T-cell (primary cell): Measurements from ENCODE around the gene CDC45. TPM values are rescaled to one million over a fixed set of nuclear protein-coding genes. Genes with fewer than 3 reads are reported as not detected.

ENCODE experiments used
- ATAC-seq, 4 experiments: fragments of 200-7000 bp in 3 of 4; fragments of 150-1000 bp in 1 of 4; cut with Tn5 transposase; replicated peaks in 1 of 4; 1 replicate in 3 of 4; 2 replicates in 1 of 4; pipeline ENCODE4 v1.10.0; 2021; ENCODE audit warnings: moderate library complexity in 3 of 4, mild to moderate bottlenecking in 2 of 4, moderate number of reproducible peaks in 1 of 4
- CTCF ChIA-PET, 2 donors: fragments of 300-600 bp; sonication (Branson Sonifier 250); formaldehyde crosslinking; loops; one replicate each; lab custom pipeline; 2022; ENCODE audit warnings: antibody characterized with exemption in 2 of 2; lab: Charles Lee
- POLR2A ChIA-PET, 2 donors: fragments of 300-600 bp; sonication (Branson Sonifier 250); formaldehyde crosslinking; loops; one replicate each; lab custom pipeline; 2022; ENCODE audit warnings: antibody characterized with exemption in 2 of 2; lab: Charles Lee
- DNase-seq, 35 experiments: peaks; one replicate each; pipeline versions ENCODE4 v3.0.0 to v3.0.0-alpha.2; 2013 to 2023
- H3K27ac ChIP-seq: one replicate; pipeline ENCODE4 v1.5.1; 2013; ENCODE audit warnings: low read length
- H3K27me3 ChIP-seq, 2 experiments: replicated peaks in 1 of 2; 1 replicate in 1 of 2; 2 replicates in 1 of 2; pipeline versions ENCODE4 v1.6.1 to v1.7.0; 2013; ENCODE audit warnings: low read length in 1 of 2, mixed read lengths in 1 of 2; ENCODE audit not compliant: control insufficient read depth in 2 of 2, insufficient read depth in 2 of 2; ENCODE audit errors: extremely low read depth in 1 of 2
- H3K36me3 ChIP-seq, 2 donors: 1 replicate in 1 of 2; 2 replicates in 1 of 2; pipeline versions ENCODE4 v1.6.1 to v1.7.0; 2013; ENCODE audit warnings: low read length in 1 of 2; ENCODE audit not compliant: control insufficient read depth in 2 of 2, insufficient read depth in 1 of 2; ENCODE audit errors: extremely low read depth in 1 of 2
- H3K4me1 ChIP-seq, 2 experiments: 1 replicate in 1 of 2; 2 replicates in 1 of 2; pipeline versions ENCODE4 v1.6.1 to v1.7.0; 2013; ENCODE audit warnings: low read length in 2 of 2, mixed read lengths in 1 of 2; ENCODE audit not compliant: insufficient read depth in 2 of 2, control insufficient read depth in 1 of 2; ENCODE audit errors: extremely low read depth in 1 of 2
- H3K4me3 ChIP-seq, 2 donors: 1 replicate in 1 of 2; 2 replicates in 1 of 2; pipeline versions ENCODE4 v1.5.1 to v1.7.0; 2013; ENCODE audit warnings: mild to moderate bottlenecking in 2 of 2, low read length in 1 of 2, moderate library complexity in 1 of 2; ENCODE audit not compliant: control insufficient read depth in 1 of 2; ENCODE audit errors: extremely low read depth in 1 of 2
- H3K9me3 ChIP-seq: 2 replicates; pipeline ENCODE4 v1.7.0; 2013
- H3K27ac Mint-ChIP-seq, 2 donors: one replicate each; pipeline ENCODE4 v1.8.0; 2020 to 2021; ENCODE audit warnings: mild to moderate bottlenecking in 2 of 2, mixed read lengths in 2 of 2
- H3K27me3 Mint-ChIP-seq, 2 donors: one replicate each; pipeline ENCODE4 v1.8.0; 2021 to 2022; ENCODE audit warnings: mixed read lengths in 2 of 2
- H3K36me3 Mint-ChIP-seq: one replicate; pipeline ENCODE4 v1.8.0; 2021; ENCODE audit warnings: mixed read lengths
- H3K4me1 Mint-ChIP-seq, 3 donors: one replicate each; pipeline ENCODE4 v1.8.0; 2020 to 2022; ENCODE audit warnings: mixed read lengths in 3 of 3, mild to moderate bottlenecking in 1 of 3
- H3K4me3 Mint-ChIP-seq, 3 donors: one replicate each; pipeline ENCODE4 v1.8.0; 2020 to 2022; ENCODE audit warnings: mild to moderate bottlenecking in 3 of 3, mixed read lengths in 3 of 3, moderate library complexity in 3 of 3
- H3K9me3 Mint-ChIP-seq, 3 donors: one replicate each; pipeline ENCODE4 v1.8.0; 2020 to 2022; ENCODE audit warnings: mixed read lengths in 3 of 3
- WGBS: methylation state at CpG from one replicate; pipeline ENCODE4 v1.1.5; 2013; ENCODE audit warnings: missing lambda C conversion rate; ENCODE audit not compliant: insufficient coverage; 5-methylcytosine and 5-hydroxymethylcytosine counted together
- total RNA-seq, 35 experiments: library from RNA in 6 of 35; stranded (reverse) in 6 of 35; fragments of 120-200 nt in 1 of 35; gene quantifications; one replicate each; pipeline versions ENCODE4 v1.2.1 to v1.2.4 and lab custom pipeline; 2013 to 2026

Gene CDC45
- total RNA-seq, 5 donors from 2014 or later (not counting 1 experiment from before 2014, with no cell fraction given), result 0.56 to 2.7 (median 2.2) TPM

DNA sequence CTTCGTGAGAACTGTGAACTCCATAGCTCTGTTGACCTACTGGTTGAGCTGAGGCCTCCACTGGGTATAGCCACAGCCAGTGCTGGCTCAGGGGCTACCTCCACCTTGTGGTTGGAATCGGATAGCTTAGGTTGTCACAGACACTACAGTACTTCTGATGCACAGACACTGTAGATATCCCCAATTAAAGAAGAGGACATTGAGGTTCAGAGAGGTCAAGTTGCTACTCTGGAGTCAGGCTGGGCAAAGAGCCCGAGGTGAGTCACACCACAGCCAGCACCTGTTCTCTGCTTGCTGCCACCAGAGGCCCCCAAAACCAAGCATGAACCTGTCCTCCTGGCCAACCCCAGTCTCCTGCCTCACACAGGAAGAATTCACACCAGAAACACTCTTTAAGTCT is 6.1 kb upstream of the CDC45 start:
- Mint-ChIP-seq H3K36me3 (peaks cover 46% of the 10 kb centered on the region), H3K4me1 (peaks cover 30 to 44% (median 33%) of the 10 kb centered on the region in 3 donors), H3K27ac (no peak overlapping the region), H3K4me3 (no peak overlapping the region), H3K27me3 (no peaks in the 10 kb centered on the region), H3K9me3 (no peaks in the 10 kb centered on the region)
- H3K4me3 ChIP-seq, result no peak overlapping the region
- 85% methylated on average over 2 of the region's 3 CpGs for WGBS
- ChIA-PET CTCF (interaction anchor here (1.0 to 1.5 kb wide), 3 partner anchors 24 to 157 kb away, joined by 3 read pairs; no protein-coding TSS in a partner anchor), POLR2A (no interaction called here)
- no peak for ATAC-seq
- H3K4me1 ChIP-seq, result peaks cover 7 to 11% of the 10 kb centered on the region in 2 experiments
- DNase-seq, result no peak
- no peaks in the 10 kb centered on the region for H3K9me3 ChIP-seq
- H3K36me3 ChIP-seq, result peaks cover 41 to 69% of the 10 kb centered on the region in 2 donors
- no peak overlapping the region for H3K27ac ChIP-seq
- H3K27me3 ChIP-seq, result no peaks in the 10 kb centered on the region

DNA sequence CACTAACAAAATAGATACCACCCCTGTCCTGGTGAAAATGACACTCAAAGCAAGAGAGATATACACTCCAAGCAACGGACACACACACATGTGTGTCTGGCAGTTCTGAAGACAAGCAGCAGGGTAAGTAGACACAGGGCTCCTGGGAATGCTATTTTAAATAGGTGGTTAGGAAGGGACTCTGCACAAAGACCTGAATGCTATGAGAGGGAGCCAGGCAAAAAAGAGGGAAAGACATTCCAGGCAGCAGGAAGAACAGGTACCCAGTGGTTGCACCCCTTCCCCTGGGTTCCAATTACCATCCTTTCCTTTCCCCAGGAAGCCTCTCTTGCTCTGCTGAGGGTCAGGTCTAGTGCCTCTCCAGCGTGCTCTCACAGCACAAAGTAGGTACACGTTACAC is 3.7 kb upstream of the CDC45 start:
- Histone ChIP-seq H3K36me3 (peaks cover 25 to 46% of the 10 kb centered on the region in 2 donors), H3K27ac (no peak overlapping the region), H3K4me3 (no peak overlapping the region), H3K9me3 (no peaks in the 10 kb centered on the region), H3K27me3 (no peaks in the 10 kb centered on the region), H3K4me1 (peaks cover 11 to 13% of the 10 kb centered on the region in 2 experiments)
- no peaks in the 10 kb centered on the region for H3K9me3 Mint-ChIP-seq
- no peak overlapping the region for H3K27ac Mint-ChIP-seq
- ATAC-seq (no peak), DNase-seq (no peak)
- ChIA-PET CTCF (interaction anchor here in 1 of 2 donors (0.6 kb wide), 1 partner anchor 25 kb away, joined by 4 read pairs; no protein-coding TSS in a partner anchor), POLR2A (interaction anchor here in 1 of 2 donors (0.7 kb wide), 1 partner anchor 96 kb away, joined by 11 read pairs; no protein-coding TSS in a partner anchor)
- no peaks in the 10 kb centered on the region for H3K27me3 Mint-ChIP-seq
- H3K4me3 Mint-ChIP-seq, result no peak overlapping the region
- peaks cover 31% of the 10 kb centered on the region for H3K36me3 Mint-ChIP-seq
- H3K4me1 Mint-ChIP-seq, result peaks cover 33 to 43% (median 38%) of the 10 kb centered on the region in 3 donors
- 100% methylated on average over 1 of the region's 3 CpGs for WGBS

- Histone ChIP-seq H3K9me3 (no peaks in the 10 kb centered on the region), H3K27me3 (no peaks in the 10 kb centered on the region), H3K36me3 (peaks cover 21 to 32% of the 10 kb centered on the region in 2 donors), H3K4me1 (peaks cover 11 to 13% of the 10 kb centered on the region in 2 experiments), H3K27ac (peak overlapping the region; percentile 25), H3K4me3 (peak overlapping the region; percentile 71 to 86)
- H3K27me3 Mint-ChIP-seq, result no peaks in the 10 kb centered on the region
- H3K4me3 Mint-ChIP-seq, result peak overlapping the region; percentile 84 to 93 (median 93)
- ChIA-PET CTCF (interaction anchor here (0.6 to 2.2 kb wide), 6 partner anchors 11 to 1106 kb away, joined by 3 to 7 read pairs (median 4); no protein-coding TSS in a partner anchor), POLR2A (no interaction called here)
- no peaks in the 10 kb centered on the region for H3K9me3 Mint-ChIP-seq
- WGBS, result 39% methylated on average over 2 of the region's 5 CpGs
- H3K36me3 Mint-ChIP-seq, result peaks cover 18% of the 10 kb centered on the region
- H3K27ac Mint-ChIP-seq, result peak overlapping the region; percentile 84 to 88
- H3K4me1 Mint-ChIP-seq, result peaks cover 33 to 43% (median 36%) of the 10 kb centered on the region in 3 donors
- peak in 1 of 35 experiments; percentile 34 for DNase-seq
- no peak for ATAC-seq
Observed at GRCh38 chr22:19477321-19478044, 2.2 kb upstream of the CDC45 start.

- Mint-ChIP-seq H3K9me3 (no peaks in the 10 kb centered on the region), H3K36me3 (peaks cover 13% of the 10 kb centered on the region), H3K27ac (peak overlapping the region; percentile 84 to 88), H3K4me3 (peak overlapping the region; percentile 84 to 93 (median 93)), H3K4me1 (peaks cover 33 to 43% (median 36%) of the 10 kb centered on the region in 3 donors), H3K27me3 (no peaks in the 10 kb centered on the region)
- ChIA-PET CTCF (interaction anchor here (0.5 to 2.2 kb wide), 5 partner anchors 12 to 334 kb away, joined by 3 to 7 read pairs (median 3); partner anchors contain the start of gene ESS2 (in 1 of the 2)), POLR2A (no interaction called here)
- peaks cover 18 to 25% of the 10 kb centered on the region in 2 donors for H3K36me3 ChIP-seq
- peak overlapping the region; percentile 35 for H3K27ac ChIP-seq
- no peaks in the 10 kb centered on the region for H3K27me3 ChIP-seq
- no peak for ATAC-seq
- peak in 17 of 35 experiments; percentile 2 to 54 (median 14) for DNase-seq
- H3K4me1 ChIP-seq, result peaks cover 11 to 13% of the 10 kb centered on the region in 2 experiments
- peak overlapping the region; percentile 71 to 86 for H3K4me3 ChIP-seq
- WGBS, result under 1% methylated on average over 21 of the region's 31 CpGs
- H3K9me3 ChIP-seq, result no peaks in the 10 kb centered on the region
Observed at GRCh38 chr22:19478045-19478900, 1.4 kb upstream of the CDC45 start.

- peaks cover 10% of the 10 kb centered on the region for H3K36me3 Mint-ChIP-seq
- Histone ChIP-seq H3K4me1 (peaks cover 11 to 13% of the 10 kb centered on the region in 2 experiments), H3K9me3 (no peaks in the 10 kb centered on the region), H3K36me3 (peaks cover 12 to 18% of the 10 kb centered on the region in 2 donors), H3K27ac (peak within 1 kb of the TSS; percentile 97), H3K4me3 (peak within 1 kb of the TSS; percentile 71 to 86), H3K27me3 (no peaks in the 10 kb centered on the region)
- ChIA-PET CTCF (interaction anchor here in 1 of 2 donors (0.5 to 2.2 kb wide), 5 partner anchors 34 to 456 kb away, joined by 3 to 7 read pairs (median 6); partner anchors contain the start of gene ESS2), POLR2A (no interaction called here)
- DNase-seq, result peak; percentile 64 to 85 (median 74)
- peak; percentile 58 to 68 (median 63) for ATAC-seq
- WGBS, result under 1% methylated on average over 38 of the region's 42 CpGs
- peaks cover 33 to 36% (median 36%) of the 10 kb centered on the region in 3 donors for H3K4me1 Mint-ChIP-seq
- H3K9me3 Mint-ChIP-seq, result no peaks in the 10 kb centered on the region
- H3K27ac Mint-ChIP-seq, result peak within 1 kb of the TSS; percentile 100
- H3K27me3 Mint-ChIP-seq, result no peaks in the 10 kb centered on the region
- peak within 1 kb of the TSS; percentile 84 to 93 (median 93) for H3K4me3 Mint-ChIP-seq
Observed at GRCh38 chr22:19478901-19479354, 792 bp upstream of the CDC45 start, which contains the start of gene UFD1. UFD1 (minus strand) TSS chr22:19479193; CDS start chr22:19479085, 108 bp downstream.
